H1 (cell line): ENCODE data around the gene DNAH10. TPM values are rescaled to one million over a fixed set of nuclear protein-coding genes. Genes with fewer than 3 reads are reported as not detected.

ENCODE experiments used
- CTCF ChIA-PET: fragments of 300-600 bp; sonication (Branson Sonifier 250); formaldehyde crosslinking; loops from one replicate; lab custom pipeline; 2021; ENCODE audit not compliant: partially characterized antibody; lab: Charles Lee
- POLR2A ChIA-PET: fragments of 300-600 bp; sonication (Branson Sonifier 250); formaldehyde crosslinking; loops from one replicate; lab custom pipeline; 2021; ENCODE audit warnings: inconsistent platforms; ENCODE audit not compliant: partially characterized antibody; lab: Charles Lee
- DNase-seq, 2 experiments: peaks; one replicate each; pipeline versions ENCODE4 v3.0.0 to v3.0.0-alpha.2; 2010 to 2022; ENCODE audit warnings: low spot score in 2 of 2, low read depth in 1 of 2, mixed read lengths in 1 of 2
- FAIRE-seq: peaks from 2 replicates; lab custom pipeline; 2011; peaks lifted over from hg19 to GRCh38; lab: Jason Lieb, UNC
- H2AFZ ChIP-seq: 2 replicates; pipeline ENCODE4 v1.8.1; 2012; ENCODE audit warnings: low read length, inconsistent platforms
- H2AK5ac ChIP-seq: 2 replicates; pipeline ENCODE4 v1.6.1; 2013; ENCODE audit warnings: low read depth, low read length
- H2BK120ac ChIP-seq: replicated peaks from 2 replicates; pipeline ENCODE3; 2013; ENCODE audit warnings: low read depth, low read length, inconsistent platforms
- H2BK12ac ChIP-seq: 2 replicates; pipeline ENCODE4 v1.6.1; 2013; ENCODE audit warnings: low read depth, low read length
- H2BK15ac ChIP-seq: 2 replicates; pipeline ENCODE4 v1.6.1; 2013; ENCODE audit warnings: low read length
- H2BK20ac ChIP-seq: 2 replicates; pipeline ENCODE4 v1.6.1; 2013; ENCODE audit warnings: low read length
- H2BK5ac ChIP-seq: 2 replicates; pipeline ENCODE4 v1.6.1; 2013; ENCODE audit warnings: low read depth, low read length
- H3K14ac ChIP-seq: 2 replicates; pipeline ENCODE4 v1.6.1; 2013; ENCODE audit warnings: inconsistent platforms; ENCODE audit not compliant: insufficient read length
- H3K18ac ChIP-seq: 2 replicates; pipeline ENCODE4 v1.6.1; 2013; ENCODE audit warnings: low read length; ENCODE audit errors: extremely low read depth
- H3K23ac ChIP-seq: 2 replicates; pipeline ENCODE4 v1.6.1; 2013; ENCODE audit warnings: inconsistent platforms; ENCODE audit not compliant: insufficient read length
- H3K23me2 ChIP-seq: 2 replicates; pipeline ENCODE4 v1.6.1; 2013; ENCODE audit warnings: low read depth, low read length
- H3K27ac ChIP-seq: 2 replicates; pipeline ENCODE4 v1.6.1; 2011; ENCODE audit warnings: low read depth, low read length, inconsistent platforms
- H3K27me3 ChIP-seq, 4 experiments: replicated peaks in 1 of 4; 1 replicate in 1 of 4; 2 replicates in 3 of 4; pipeline versions ENCODE4 v1.6.1 to v1.8.1; 2011 to 2013; ENCODE audit warnings: low read length in 3 of 4, mild to moderate bottlenecking in 3 of 4, inconsistent platforms in 2 of 4, mixed read lengths in 2 of 4, moderate library complexity in 1 of 4; ENCODE audit not compliant: control insufficient read depth in 3 of 4, insufficient read depth in 3 of 4; ENCODE audit errors: extremely low read depth in 1 of 4
- H3K36me3 ChIP-seq, 4 experiments: 2 replicates each; pipeline versions ENCODE4 v1.6.1 to v1.8.1; 2011 to 2013; ENCODE audit warnings: mild to moderate bottlenecking in 4 of 4, low read length in 3 of 4, moderate library complexity in 2 of 4, control low read depth in 1 of 4, inconsistent platforms in 1 of 4; ENCODE audit not compliant: insufficient read depth in 4 of 4, control insufficient read depth in 2 of 4
- H3K4ac ChIP-seq: replicated peaks from 2 replicates; pipeline ENCODE3; 2013; ENCODE audit warnings: low read length, low read depth, mixed read lengths, inconsistent platforms; ENCODE audit not compliant: insufficient read length
- H3K4me1 ChIP-seq, 4 experiments: replicated peaks in 1 of 4; 1 replicate in 1 of 4; 2 replicates in 3 of 4; pipeline versions ENCODE4 v1.6.1 to v1.8.1; 2011 to 2013; ENCODE audit warnings: low read length in 3 of 4, inconsistent platforms in 2 of 4, mixed read lengths in 1 of 4; ENCODE audit not compliant: insufficient read depth in 4 of 4, control insufficient read depth in 3 of 4
- H3K4me2 ChIP-seq, 2 experiments: 2 replicates each; pipeline versions ENCODE4 v1.6.1 to v1.8.1; 2011 to 2013; ENCODE audit warnings: low read depth in 2 of 2, low read length in 2 of 2, control low read depth in 1 of 2, inconsistent platforms in 1 of 2, mild to moderate bottlenecking in 1 of 2; ENCODE audit not compliant: insufficient read depth in 1 of 2
- H3K4me3 ChIP-seq, 4 experiments: fragments of 200-600, 300-600 bp in 1 of 4; sonication (generic), shearing (Covaris generic), sonication (Bioruptor Twin) in 1 of 4; 2 replicates each; pipeline versions ENCODE4 v1.5.1 to v1.8.1; 2011 to 2016; ENCODE audit warnings: low read length in 4 of 4, low read depth in 3 of 4, control low read depth in 2 of 4, inconsistent platforms in 2 of 4, mild to moderate bottlenecking in 2 of 4, mixed read lengths in 1 of 4, moderate library complexity in 1 of 4; ENCODE audit not compliant: insufficient read depth in 2 of 4; ENCODE audit errors: extremely low read depth in 1 of 4
- H3K56ac ChIP-seq: replicated peaks from 2 replicates; pipeline ENCODE3; 2013; ENCODE audit warnings: low read depth, mild to moderate bottlenecking, mixed read lengths, low read length, inconsistent platforms; ENCODE audit not compliant: insufficient read length
- H3K79me1 ChIP-seq: 2 replicates; pipeline ENCODE4 v1.6.1; 2013; ENCODE audit warnings: low read depth, low read length, control low read depth
- H3K79me2 ChIP-seq, 2 experiments: 2 replicates each; pipeline versions ENCODE4 v1.6.1 to v1.8.1; 2012 to 2013; ENCODE audit warnings: low read length in 2 of 2, mild to moderate bottlenecking in 2 of 2, inconsistent platforms in 1 of 2; ENCODE audit not compliant: insufficient read depth in 2 of 2, control insufficient read depth in 1 of 2
- H3K9ac ChIP-seq, 4 experiments: replicated peaks in 1 of 4; 1 replicate in 1 of 4; 2 replicates in 3 of 4; pipeline versions ENCODE4 v1.6.1 to v1.8.1; 2011 to 2013; ENCODE audit warnings: low read depth in 3 of 4, low read length in 3 of 4, control low read depth in 2 of 4, mild to moderate bottlenecking in 2 of 4, moderate library complexity in 2 of 4, inconsistent platforms in 1 of 4; ENCODE audit errors: extremely low read depth in 1 of 4
- H3K9me3 ChIP-seq, 2 experiments: 2 replicates each; pipeline versions ENCODE4 v1.6.1 to v1.8.1; 2012 to 2013; ENCODE audit warnings: mild to moderate bottlenecking in 2 of 2, moderate library complexity in 2 of 2, control low read depth in 1 of 2, inconsistent platforms in 1 of 2, low read depth in 1 of 2, low read length in 1 of 2, mixed read lengths in 1 of 2; ENCODE audit not compliant: insufficient read depth in 2 of 2
- H4K20me1 ChIP-seq, 2 experiments: replicated peaks in 1 of 2; 2 replicates each; pipeline versions ENCODE3 to v1.8.1; 2011 to 2013; ENCODE audit warnings: inconsistent platforms in 2 of 2, low read length in 2 of 2, mild to moderate bottlenecking in 1 of 2; ENCODE audit not compliant: insufficient read depth in 2 of 2, control insufficient read depth in 1 of 2
- H4K5ac ChIP-seq: 2 replicates; pipeline ENCODE4 v1.6.1; 2013; ENCODE audit warnings: low read length, low read depth, mixed read lengths, inconsistent platforms; ENCODE audit not compliant: insufficient read length
- H4K8ac ChIP-seq: 2 replicates; pipeline ENCODE4 v1.8.0; 2013; ENCODE audit warnings: mild to moderate bottlenecking, moderate library complexity, low read length, inconsistent platforms; ENCODE audit not compliant: insufficient read depth; ENCODE audit errors: extremely low read depth
- H4K91ac ChIP-seq: replicated peaks from 2 replicates; pipeline ENCODE3; 2013; ENCODE audit warnings: low read length, mixed read lengths, inconsistent platforms; ENCODE audit not compliant: insufficient read length
- EZH2 ChIP-seq: fragments of 200-600 bp; sonication (generic); IDR thresholded peaks from 2 replicates; pipeline ENCODE4 v1.7.1; 2012; ENCODE audit warnings: low read depth, mild to moderate bottlenecking, moderate library complexity, low read length, inconsistent platforms; ENCODE audit not compliant: severe bottlenecking
- GTF2F1 ChIP-seq: IDR thresholded peaks from 2 replicates; pipeline ENCODE4 v1.6.1; 2012; ENCODE audit warnings: low read depth, low read length, improper control_type of control experiment, borderline replicate concordance
- SAP30 ChIP-seq: fragments of 300-600 bp; sonication (generic); IDR thresholded peaks from 2 replicates; pipeline ENCODE4 v1.7.1; 2012; ENCODE audit warnings: low read length, moderate library complexity, mild to moderate bottlenecking, inconsistent platforms; ENCODE audit not compliant: insufficient read depth, insufficient replicate concordance
- SUZ12 ChIP-seq: fragments of 200-600 bp; sonication (generic); IDR thresholded peaks from 2 replicates; pipeline ENCODE4 v1.6.1; 2012; ENCODE audit warnings: mild to moderate bottlenecking, inconsistent platforms, low read length, moderate library complexity, mixed read lengths
- TCF12 ChIP-seq: IDR thresholded peaks from 2 replicates; pipeline ENCODE4 v1.6.1; 2011; ENCODE audit warnings: low read depth, mild to moderate bottlenecking, low read length
- ZNF274 ChIP-seq: IDR thresholded peaks from 2 replicates; pipeline ENCODE4 v1.7.0; 2012; ENCODE audit warnings: low read length, borderline replicate concordance; ENCODE audit errors: extremely low read depth
- WGBS, 2 experiments: shearing (Covaris generic) in 1 of 2; methylation state at CpG; one replicate each; pipeline versions ENCODE4 v1.1.6 to v1.1.7; 2013 to 2015; ENCODE audit warnings: low lambda C conversion rate in 2 of 2, mixed read lengths in 2 of 2, inconsistent platforms in 1 of 2, low coverage in 1 of 2, missing lambda C conversion rate in 1 of 2; ENCODE audit not compliant: insufficient replicate concordance in 2 of 2, insufficient coverage in 1 of 2, insufficient read length in 1 of 2; ENCODE audit errors: extremely low coverage in 1 of 2, missing lambda C conversion rate in 1 of 2; 5-methylcytosine and 5-hydroxymethylcytosine counted together
- polyA plus RNA-seq, 7 experiments: library from polyadenylated mRNA; depleted of rRNA in 3 of 7; stranded (reverse) in 5 of 7; unstranded in 2 of 7; fragments of >200 nt in 5 of 7; fragments of 200-250 nt in 2 of 7; gene quantifications; 1 replicate in 5 of 7; 2 replicates in 1 of 7; 4 replicates in 1 of 7; pipeline versions ENCODE4 v1.2.1 to v1.2.3, GENCODE V29; 2011 to 2013; ENCODE audit warnings: missing spikeins in 2 of 7, mixed read lengths in 2 of 7
- total RNA-seq: library from RNA; stranded (reverse); fragmentation: NEBNext Ultra II Directional; extraction: Animal tissue kit (Norgen Biotek cat#: 25700); gene quantifications from 2 replicates; pipeline ENCODE4 v1.2.1, GENCODE V29; 2021

DNAH10 gene
- total and polyA plus RNA-seq, 2 of the 8 experiments (the other 6 are each of a cell fraction or from before 2014, with no cell fraction given) = 0.02 to 0.24 TPM

DNA sequence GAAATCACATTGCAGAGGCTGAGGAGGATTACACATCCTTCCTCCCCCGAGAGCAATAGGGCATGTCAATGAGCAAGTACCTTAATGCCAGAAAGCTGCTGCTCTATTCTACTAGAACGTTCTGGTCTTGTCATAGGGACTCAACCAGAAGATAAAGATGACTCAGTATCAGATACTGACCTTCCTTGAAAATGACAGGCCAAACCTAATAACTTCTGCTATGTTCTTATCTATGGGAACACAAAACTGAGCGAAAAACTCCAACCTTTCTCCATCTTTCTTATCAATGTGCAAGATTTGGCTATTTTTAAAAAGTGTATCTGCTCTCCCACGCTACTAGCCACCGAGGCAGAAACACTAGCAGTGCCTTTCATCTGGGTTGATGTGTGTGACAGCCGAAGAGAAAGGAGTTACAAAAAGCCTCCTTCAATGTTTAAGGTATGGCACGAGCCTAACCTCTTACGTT lies 205.1 kb downstream of the DNAH10 start:
- no peak overlapping the region for H2BK120ac ChIP-seq
- no peak overlapping the region for H3K4ac ChIP-seq
- no peak overlapping the region for H3K4me3 ChIP-seq
- H2AFZ ChIP-seq = no peak overlapping the region
- H3K4me2 ChIP-seq = no peak overlapping the region
- no peak overlapping the region for H4K91ac ChIP-seq
- no peaks in the 10 kb centered on the region; the same call in 1 of the 2 replicates for H3K23me2 ChIP-seq
- no peak overlapping the region for H3K18ac ChIP-seq
- POLR2A ChIA-PET = no interaction called here
- no peak overlapping the region for H4K5ac ChIP-seq
- WGBS, 2 experiments = 77% methylated on average over 8 of the region's 8 CpGs; no CpG with 5 or more reads in 1 of the 2 experiments
- no peaks in the 10 kb centered on the region for H3K9me3 ChIP-seq
- H3K14ac ChIP-seq = no peak overlapping the region
- H3K27me3 ChIP-seq = peaks cover 67 to 94% (median 82%) of the 10 kb centered on the region in 4 experiments
- H3K4me1 ChIP-seq = peaks cover 0 to 4% (median 3%) of the 10 kb centered on the region in 4 experiments; a peak in 3 of 7 replicates
- H2BK20ac ChIP-seq = no peak overlapping the region
- no peak for FAIRE-seq
- H3K36me3 ChIP-seq = peaks cover 0 to 4% (median 0%) of the 10 kb centered on the region in 4 experiments; a peak in 1 of 8 replicates
- H2BK5ac ChIP-seq = no peak overlapping the region
- no peak overlapping the region for H2BK12ac ChIP-seq
- H3K23ac ChIP-seq = no peak overlapping the region
- no peak overlapping the region for H4K8ac ChIP-seq
- H2AK5ac ChIP-seq = no peak overlapping the region
- H4K20me1 ChIP-seq = peaks cover 2 to 27% of the 10 kb centered on the region in 2 experiments
- H3K9ac ChIP-seq = no peak overlapping the region
- no peak for DNase-seq
- no peak overlapping the region for H3K27ac ChIP-seq
- TF ChIP-seq EZH2 = peak; percentile 26
- TF ChIP-seq ZNF274 = no peak
- peak; percentile 35; the same call in 1 of the 2 replicates for TF ChIP-seq SUZ12
- no peak for TF ChIP-seq TCF12
- TF ChIP-seq SAP30 = no peak
- TF ChIP-seq GTF2F1 = no peak
- TF ChIP-seq, all 59 proteins: peak for 2
- Histone ChIP-seq H2BK15ac (no peak overlapping the region), H3K79me1 (no peaks in the 10 kb centered on the region), H3K56ac (no peak overlapping the region), H3K79me2 (no peaks in the 10 kb centered on the region)
- CTCF ChIA-PET = no interaction called here
